ENCODE data around the gene PPA2. TPM values are rescaled to one million over a fixed set of nuclear protein-coding genes. Genes with fewer than 3 reads are reported as not detected.
"Not testable (repeated sequence)": the region's sequence is repeated elsewhere in the genome, so short reads cannot be mapped to it uniquely, and the experiment has no call there.

The PPA2 gene
- 117 and 129 TPM in 2 replicates for total RNA-seq

GRCh38 chr4:105473324-105474098 lies at the start of gene PPA2:
PPA2 (minus strand) TSS chr4:105474062; CDS start chr4:105474050, 12 bp downstream.
- peak; percentile 79 for DNase-seq (ENCODE audit: low read depth)

- peak; percentile 64 for DNase-seq (ENCODE audit: low read depth)
These were observed 47.2 kb upstream of the PPA2 start for GRCh38 chr4:105520819-105521790.

- peak; percentile 29 for DNase-seq (ENCODE audit: low read depth)
These were observed 36.4 kb upstream of the PPA2 start for GRCh38 chr4:105510245-105510644.

GRCh38 chr4:105509714-105510113 lies 35.9 kb upstream of the PPA2 start:
- no peak for DNase-seq (ENCODE audit: low read depth)

- no peak for DNase-seq (ENCODE audit: low read depth)
These were observed 35.4 kb upstream of the PPA2 start for GRCh38 chr4:105509291-105509690.

- DNase-seq (ENCODE audit: low read depth) = no peak
These were observed 30.9 kb upstream of the PPA2 start for GRCh38 chr4:105504744-105505143.

GRCh38 chr4:105503484-105503883 lies 29.6 kb upstream of the PPA2 start:
- DNase-seq (ENCODE audit: low read depth) = no peak

- DNase-seq (ENCODE audit: low read depth) = no peak
These were observed 23.0 kb upstream of the PPA2 start for GRCh38 chr4:105496899-105497298.

GRCh38 chr4:105495667-105496066 lies 21.8 kb upstream of the PPA2 start:
- no peak for DNase-seq (ENCODE audit: low read depth)

GRCh38 chr4:105490523-105490922 lies 16.7 kb upstream of the PPA2 start:
- peak; percentile 52 for DNase-seq (ENCODE audit: low read depth)

- DNase-seq (ENCODE audit: low read depth) = no peak
These were observed 10.0 kb upstream of the PPA2 start for GRCh38 chr4:105483840-105484239.

- DNase-seq (ENCODE audit: low read depth) = peak; percentile 54
These were observed 247 bp upstream of the PPA2 start for GRCh38 chr4:105474099-105474518.

- no peak for DNase-seq (ENCODE audit: low read depth)
These were observed 965 bp downstream of the PPA2 start for GRCh38 chr4:105472871-105473323.

- peak; percentile 76 for DNase-seq (ENCODE audit: low read depth)
These were observed 2.2 kb downstream of the PPA2 start for GRCh38 chr4:105471566-105472176.

GRCh38 chr4:105470766-105471165 lies 3.1 kb downstream of the PPA2 start:
- DNase-seq (ENCODE audit: low read depth) = no peak

- DNase-seq (ENCODE audit: low read depth) = no peak
These were observed 4.1 kb downstream of the PPA2 start for GRCh38 chr4:105469736-105470135.

- no peak for DNase-seq (ENCODE audit: low read depth)
These were observed 7.3 kb downstream of the PPA2 start for GRCh38 chr4:105466580-105466979.

- not testable (repeated sequence) for DNase-seq (ENCODE audit: low read depth)
These were observed 9.3 kb downstream of the PPA2 start for GRCh38 chr4:105464563-105464962.

- no peak for DNase-seq (ENCODE audit: low read depth)
These were observed 11.3 kb downstream of the PPA2 start for GRCh38 chr4:105462576-105462975.

GRCh38 chr4:105461621-105462382 lies 12.1 kb downstream of the PPA2 start:
- DNase-seq (ENCODE audit: low read depth) = no peak

GRCh38 chr4:105461221-105461620 lies 12.6 kb downstream of the PPA2 start:
- peak; percentile 41 for DNase-seq (ENCODE audit: low read depth)
